ENCODE results near the gene EIF2AK3. TPM values are rescaled to one million over a fixed set of nuclear protein-coding genes. Genes with fewer than 3 reads are reported as not detected.
A peak's percentile ranks its signal among the peaks of the same experiment; 100 is the strongest.
"Not testable (repeated sequence)": the region's sequence is repeated elsewhere in the genome, so short reads cannot be mapped to it uniquely, and the experiment has no call there.

Gene EIF2AK3
- total RNA-seq, 3 donors from 2014 or later = 8.8 to 14.4 (median 14.3) TPM

- Mint-ChIP-seq H3K9me3 (no peaks in the 10 kb centered on the region), H3K27me3 (ENCODE audit: low read depth) (no peaks in the 10 kb centered on the region), H3K4me1 (ENCODE audit: low read depth) (no peaks in the 10 kb centered on the region), H3K4me3 (no peak overlapping the region), H3K36me3 (ENCODE audit: insufficient read depth) (no peaks in the 10 kb centered on the region)
- ATAC-seq (no peak), DNase-seq (no peak)
Measured at GRCh38 chr2:88651646-88652045, 24.4 kb upstream of the EIF2AK3 start.

GRCh38 chr2:88645291-88645882 is 18.1 kb upstream of the EIF2AK3 start:
- not testable (repeated sequence) for H3K4me3 Mint-ChIP-seq; H3K36me3 Mint-ChIP-seq (ENCODE audit: insufficient read depth); H3K9me3 Mint-ChIP-seq; DNase-seq; H3K27me3 Mint-ChIP-seq (ENCODE audit: low read depth); ATAC-seq
- peaks cover 13% of the 10 kb centered on the region for H3K4me1 Mint-ChIP-seq (ENCODE audit: low read depth)

GRCh38 chr2:88642278-88642677 is 15.0 kb upstream of the EIF2AK3 start:
- H3K36me3 Mint-ChIP-seq (ENCODE audit: insufficient read depth) = no peaks in the 10 kb centered on the region
- H3K27me3 Mint-ChIP-seq (ENCODE audit: low read depth) = peaks cover 4% of the 10 kb centered on the region
- DNase-seq (no peak), ATAC-seq (no peak)
- H3K4me1 Mint-ChIP-seq (ENCODE audit: low read depth) = peaks cover 41% of the 10 kb centered on the region
- H3K4me3 Mint-ChIP-seq = no peak overlapping the region
- peaks cover 10% of the 10 kb centered on the region for H3K9me3 Mint-ChIP-seq

GRCh38 chr2:88641330-88641729 is 14.1 kb upstream of the EIF2AK3 start:
- no peaks in the 10 kb centered on the region for H3K36me3 Mint-ChIP-seq (ENCODE audit: insufficient read depth)
- ATAC-seq = no peak
- H3K4me3 Mint-ChIP-seq = no peak overlapping the region
- H3K27me3 Mint-ChIP-seq (ENCODE audit: low read depth) = peaks cover 4% of the 10 kb centered on the region
- no peak for DNase-seq
- H3K9me3 Mint-ChIP-seq = peaks cover 10% of the 10 kb centered on the region
- H3K4me1 Mint-ChIP-seq (ENCODE audit: low read depth) = peaks cover 42% of the 10 kb centered on the region

- Mint-ChIP-seq H3K9me3 (peaks cover 10% of the 10 kb centered on the region), H3K4me3 (no peak overlapping the region), H3K36me3 (ENCODE audit: insufficient read depth) (no peaks in the 10 kb centered on the region)
Measured at GRCh38 chr2:88639865-88640264, 12.6 kb upstream of the EIF2AK3 start.

GRCh38 chr2:88638743-88639142 is 11.5 kb upstream of the EIF2AK3 start:
- ATAC-seq (peak; percentile 73 to 85), DNase-seq (no peak)
- Mint-ChIP-seq H3K4me3 (no peak overlapping the region), H3K4me1 (ENCODE audit: low read depth) (peaks cover 29% of the 10 kb centered on the region), H3K27me3 (ENCODE audit: low read depth) (peaks cover 4% of the 10 kb centered on the region), H3K9me3 (peaks cover 10% of the 10 kb centered on the region), H3K36me3 (ENCODE audit: insufficient read depth) (no peaks in the 10 kb centered on the region)

More at GRCh38 chr2:88639865-88640264, 12.6 kb upstream of the EIF2AK3 start:
- no peak for DNase-seq
- H3K27me3 Mint-ChIP-seq (ENCODE audit: low read depth) = peaks cover 4% of the 10 kb centered on the region
- ATAC-seq = no peak
- peaks cover 36% of the 10 kb centered on the region for H3K4me1 Mint-ChIP-seq (ENCODE audit: low read depth)

GRCh38 chr2:88638123-88638650 is 10.9 kb upstream of the EIF2AK3 start:
- ATAC-seq (no peak), DNase-seq (no peak)
- Mint-ChIP-seq H3K4me3 (no peak overlapping the region), H3K9me3 (peaks cover 10% of the 10 kb centered on the region), H3K27me3 (ENCODE audit: low read depth) (peaks cover 4% of the 10 kb centered on the region), H3K4me1 (ENCODE audit: low read depth) (peaks cover 29% of the 10 kb centered on the region), H3K36me3 (ENCODE audit: insufficient read depth) (no peaks in the 10 kb centered on the region)

GRCh38 chr2:88637464-88637863 is 10.2 kb upstream of the EIF2AK3 start:
- DNase-seq (no peak), ATAC-seq (peak; percentile 30 to 73)
- Mint-ChIP-seq H3K4me3 (no peak overlapping the region), H3K4me1 (ENCODE audit: low read depth) (peaks cover 29% of the 10 kb centered on the region), H3K9me3 (peaks cover 10% of the 10 kb centered on the region), H3K27me3 (ENCODE audit: low read depth) (peaks cover 4% of the 10 kb centered on the region), H3K36me3 (ENCODE audit: insufficient read depth) (no peaks in the 10 kb centered on the region)

GRCh38 chr2:88636026-88636425 is 8.8 kb upstream of the EIF2AK3 start:
- H3K9me3 Mint-ChIP-seq = peaks cover 10% of the 10 kb centered on the region
- no peak overlapping the region for H3K4me3 Mint-ChIP-seq
- no peaks in the 10 kb centered on the region for H3K36me3 Mint-ChIP-seq (ENCODE audit: insufficient read depth)
- ATAC-seq = no peak
- H3K27me3 Mint-ChIP-seq (ENCODE audit: low read depth) = peaks cover 4% of the 10 kb centered on the region
- DNase-seq = no peak
- H3K4me1 Mint-ChIP-seq (ENCODE audit: low read depth) = peaks cover 29% of the 10 kb centered on the region

GRCh38 chr2:88632569-88632968 is 5.3 kb upstream of the EIF2AK3 start:
- no peaks in the 10 kb centered on the region for H3K36me3 Mint-ChIP-seq (ENCODE audit: insufficient read depth)
- ATAC-seq (no peak), DNase-seq (no peak)
- peaks cover 13% of the 10 kb centered on the region for H3K4me1 Mint-ChIP-seq (ENCODE audit: low read depth)
- no peak overlapping the region for H3K4me3 Mint-ChIP-seq
- H3K9me3 Mint-ChIP-seq = no peaks in the 10 kb centered on the region
- no peaks in the 10 kb centered on the region for H3K27me3 Mint-ChIP-seq (ENCODE audit: low read depth)

GRCh38 chr2:88628571-88628939 is 1.3 kb upstream of the EIF2AK3 start:
- DNase-seq (no peak), ATAC-seq (no peak)
- Mint-ChIP-seq H3K36me3 (ENCODE audit: insufficient read depth) (no peaks in the 10 kb centered on the region), H3K4me1 (ENCODE audit: low read depth) (peaks cover 11% of the 10 kb centered on the region), H3K27me3 (ENCODE audit: low read depth) (no peaks in the 10 kb centered on the region), H3K9me3 (no peaks in the 10 kb centered on the region), H3K4me3 (no peak overlapping the region)

GRCh38 chr2:88627856-88628570 is 749 bp upstream of the EIF2AK3 start:
- Mint-ChIP-seq H3K36me3 (ENCODE audit: insufficient read depth) (no peaks in the 10 kb centered on the region), H3K4me3 (no peak overlapping the region), H3K27me3 (ENCODE audit: low read depth) (no peaks in the 10 kb centered on the region), H3K9me3 (no peaks in the 10 kb centered on the region), H3K4me1 (ENCODE audit: low read depth) (peaks cover 11% of the 10 kb centered on the region)
- peak; percentile 36 to 37 for ATAC-seq
- peak; percentile 63 for DNase-seq

- Mint-ChIP-seq H3K4me3 (peak overlapping the region; percentile 92), H3K27me3 (ENCODE audit: low read depth) (no peaks in the 10 kb centered on the region)
- ATAC-seq = peak; percentile 8 to 13
Measured at GRCh38 chr2:88626171-88627054, 851 bp downstream of the EIF2AK3 start.

GRCh38 chr2:88624477-88624876 is 2.8 kb downstream of the EIF2AK3 start:
- no peak for DNase-seq
- H3K9me3 Mint-ChIP-seq = no peaks in the 10 kb centered on the region
- H3K36me3 Mint-ChIP-seq (ENCODE audit: insufficient read depth) = peaks cover 2% of the 10 kb centered on the region
- H3K4me3 Mint-ChIP-seq = no peak overlapping the region
- no peaks in the 10 kb centered on the region for H3K27me3 Mint-ChIP-seq (ENCODE audit: low read depth)
- ATAC-seq = no peak
- peaks cover 26% of the 10 kb centered on the region for H3K4me1 Mint-ChIP-seq (ENCODE audit: low read depth)

More at GRCh38 chr2:88626171-88627054, 851 bp downstream of the EIF2AK3 start:
- Mint-ChIP-seq H3K4me1 (ENCODE audit: low read depth) (peaks cover 13% of the 10 kb centered on the region), H3K9me3 (no peaks in the 10 kb centered on the region), H3K36me3 (ENCODE audit: insufficient read depth) (no peaks in the 10 kb centered on the region)
- DNase-seq = peak; percentile 46
